NCI-H187 (cell line): ENCODE results near the gene CFAP43.

Experiments
- DNase-seq, 2 experiments: peaks; one replicate each; lab custom pipeline; 2025; lab: John Stamatoyannopoulos, UW

The CFAP43 gene

DNA sequence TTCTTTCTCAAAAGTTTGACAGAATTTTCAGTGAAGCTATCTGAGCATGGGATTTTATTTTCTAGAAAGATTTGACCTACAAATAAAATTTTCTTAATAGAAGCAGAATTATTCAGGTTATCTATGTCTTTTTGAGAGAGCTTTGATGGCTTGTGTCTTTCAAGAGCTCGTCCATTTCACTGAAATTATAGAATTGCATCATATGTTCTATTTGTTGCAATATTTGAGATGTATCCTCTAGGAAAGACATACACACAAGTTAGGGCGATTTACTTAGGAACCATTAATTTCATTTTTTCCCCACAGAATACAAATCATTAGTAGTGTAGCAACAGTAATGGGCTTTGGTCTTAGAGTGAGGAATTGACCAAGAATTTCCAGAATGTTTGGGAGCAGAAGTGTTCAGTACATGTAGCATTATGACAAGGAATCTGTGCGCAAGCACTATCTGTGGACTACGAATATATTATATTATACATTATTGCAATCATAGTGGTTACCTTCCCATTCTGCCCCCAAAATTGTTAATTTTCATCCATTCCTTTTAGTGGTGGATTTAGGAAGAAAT lies 133.7 kb downstream of the CFAP43 start:
- no peak for DNase-seq

DNA sequence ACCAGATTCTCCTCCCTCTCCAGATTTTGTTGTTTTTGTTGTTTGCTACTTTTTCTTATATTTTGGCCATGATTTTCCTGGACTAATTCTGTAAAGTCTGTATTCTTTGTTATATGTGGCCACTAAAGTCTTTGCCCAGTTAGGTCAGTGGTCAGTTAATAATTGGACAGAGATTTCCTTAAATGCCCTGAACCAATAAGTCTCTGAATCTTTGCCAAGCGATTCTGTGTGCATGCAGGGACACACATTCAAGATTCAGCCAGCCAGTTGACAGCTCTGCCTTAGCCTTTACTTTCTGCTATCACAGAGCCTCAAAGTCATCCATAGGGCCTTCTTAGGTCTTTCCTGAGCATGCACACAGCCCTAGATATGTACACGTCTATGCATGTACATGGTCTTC lies 135.5 kb downstream of the CFAP43 start:
- no peak for DNase-seq

DNA sequence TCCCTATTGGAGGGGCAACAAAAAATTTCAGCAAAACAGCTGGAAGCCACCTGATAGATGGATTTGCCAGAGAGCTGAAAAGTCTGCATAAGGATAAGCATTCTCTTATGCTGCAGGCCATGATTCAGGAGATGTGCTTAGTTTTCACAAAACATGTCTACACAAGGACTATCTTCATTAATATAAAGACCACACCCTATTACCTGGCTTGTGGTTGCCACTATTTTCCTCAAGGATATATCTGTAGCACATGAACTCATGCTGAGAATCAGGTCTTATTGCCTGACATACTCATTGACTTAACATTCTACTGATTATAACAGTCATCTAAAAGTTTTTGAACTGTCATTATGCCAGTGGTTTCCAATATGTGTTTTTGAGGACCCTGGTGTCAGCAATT lies 139.4 kb downstream of the CFAP43 start:
- no peak for DNase-seq

DNA sequence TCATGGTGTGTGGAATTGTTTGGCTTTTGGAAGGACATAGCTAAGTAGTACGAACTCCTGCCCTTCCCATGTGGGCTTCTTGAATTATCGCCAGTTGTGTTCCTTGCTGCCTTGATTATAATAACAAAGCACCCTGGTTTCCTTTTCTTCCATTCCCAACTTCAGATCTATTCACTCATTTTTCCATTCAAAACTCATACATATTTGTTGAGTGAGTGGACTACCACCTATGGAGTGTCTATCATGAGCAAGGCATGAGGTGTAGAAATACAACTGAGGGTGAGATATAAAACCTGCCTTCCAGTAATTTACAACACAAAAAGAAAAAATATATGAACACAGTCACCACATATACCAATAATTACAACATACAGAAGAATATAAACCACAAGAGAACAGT lies 141.6 kb downstream of the CFAP43 start:
- no peak for DNase-seq

DNA sequence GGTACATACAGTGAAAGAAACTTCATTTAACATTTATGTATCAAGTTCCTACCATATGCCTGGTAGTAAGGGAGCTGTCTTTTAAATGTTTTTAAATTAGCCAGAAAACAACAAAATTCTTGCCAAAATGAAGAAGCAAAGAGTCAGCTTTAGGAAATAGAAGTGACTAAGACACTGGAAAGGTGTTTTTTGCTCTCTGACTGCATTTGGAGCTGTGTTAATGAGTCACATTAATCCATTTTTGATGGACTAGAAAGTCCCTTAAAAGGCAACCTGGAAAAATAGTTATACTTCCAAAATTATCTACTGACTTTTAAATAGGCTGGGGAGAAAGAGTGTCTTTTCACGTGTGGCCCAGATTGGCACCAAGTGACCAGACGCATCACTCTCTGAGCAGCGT lies 142.5 kb downstream of the CFAP43 start:
- DNase-seq, result no peak

DNA sequence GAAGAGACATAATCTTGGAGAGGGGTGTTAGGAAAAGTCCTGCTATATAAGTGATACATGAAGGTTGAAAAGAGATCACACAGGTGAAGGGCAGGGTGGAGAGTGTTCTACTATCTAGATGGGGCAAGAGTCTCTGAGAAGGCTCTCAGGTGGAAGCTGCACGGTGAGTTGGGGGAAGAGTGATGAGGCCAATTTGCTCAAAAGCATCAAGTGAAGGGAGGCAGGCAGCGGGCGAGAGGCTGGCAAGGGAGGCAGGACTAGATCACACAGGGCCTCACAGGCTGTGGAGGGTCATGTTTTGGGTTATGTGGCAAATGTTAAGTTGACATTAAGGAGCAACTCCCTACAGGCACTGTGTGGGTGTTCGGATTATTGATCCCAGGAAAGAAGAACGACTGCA lies 143.9 kb downstream of the CFAP43 start:
- no peak for DNase-seq

DNA sequence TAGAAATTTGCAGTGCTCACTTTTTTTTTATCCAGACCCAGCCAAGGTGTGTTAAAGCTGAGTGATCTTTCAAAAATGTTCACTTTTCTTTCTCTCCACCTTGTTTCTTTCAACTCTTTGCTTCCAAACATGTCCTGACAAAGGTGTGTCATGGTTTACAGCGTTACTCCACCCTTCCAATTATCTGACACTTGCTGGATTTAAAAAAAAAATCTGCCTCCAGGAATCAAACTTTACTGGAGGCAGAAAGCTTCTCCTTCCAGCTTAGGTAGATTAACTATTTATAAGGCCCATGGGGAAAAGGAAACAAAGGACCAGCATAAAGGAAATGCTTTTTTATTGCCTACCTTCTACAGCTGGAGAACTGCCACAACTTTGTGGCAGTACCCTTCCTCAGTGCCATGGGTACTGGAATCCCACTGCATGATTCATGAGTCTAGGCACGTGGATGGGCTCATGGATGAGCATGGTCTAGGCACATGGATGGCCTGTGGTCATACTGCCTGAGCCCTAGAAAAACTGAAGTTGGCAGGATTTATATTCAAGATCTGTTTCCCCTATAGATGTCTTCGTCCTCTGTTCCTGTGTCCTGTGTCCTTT lies 146.3 kb downstream of the CFAP43 start, which contains the start of gene COL17A1:
COL17A1 (minus strand) TSS at position 80 of the 600 bp plus-strand sequence. CDS start 5,207 bp downstream, outside the sequence.
- no peak for DNase-seq

DNA sequence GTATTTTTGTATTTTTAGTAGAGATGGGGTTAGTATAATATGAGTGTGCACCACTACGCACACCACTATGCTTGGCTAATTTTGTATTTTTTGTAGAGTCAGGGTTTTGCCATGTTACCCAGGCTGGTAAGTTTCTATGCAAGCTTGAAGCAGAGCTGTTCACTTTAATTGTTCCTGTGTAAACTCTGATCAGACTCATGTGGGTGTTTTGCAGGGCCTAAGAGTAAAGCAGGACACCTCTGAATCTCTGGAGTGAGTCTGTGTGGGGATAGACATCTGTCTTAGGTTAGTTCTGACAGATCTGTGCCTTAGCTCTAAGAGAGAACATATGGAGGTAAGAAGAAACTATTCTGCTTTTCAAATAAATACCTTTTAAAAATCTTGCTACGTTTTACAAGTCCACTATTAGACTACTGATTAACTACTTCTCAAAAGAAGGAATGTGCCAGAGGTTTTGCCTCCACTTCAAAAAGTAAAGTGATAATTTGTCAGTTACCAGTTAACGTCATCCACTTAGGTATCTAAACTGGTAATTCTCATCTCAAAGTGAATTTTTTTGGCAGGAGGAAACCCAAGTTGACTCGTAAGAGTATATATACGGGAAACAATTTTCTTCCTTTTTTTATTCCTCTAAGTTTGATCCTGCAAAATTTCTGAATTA lies 147.6 kb downstream of the CFAP43 start:
- DNase-seq, result no peak

DNA sequence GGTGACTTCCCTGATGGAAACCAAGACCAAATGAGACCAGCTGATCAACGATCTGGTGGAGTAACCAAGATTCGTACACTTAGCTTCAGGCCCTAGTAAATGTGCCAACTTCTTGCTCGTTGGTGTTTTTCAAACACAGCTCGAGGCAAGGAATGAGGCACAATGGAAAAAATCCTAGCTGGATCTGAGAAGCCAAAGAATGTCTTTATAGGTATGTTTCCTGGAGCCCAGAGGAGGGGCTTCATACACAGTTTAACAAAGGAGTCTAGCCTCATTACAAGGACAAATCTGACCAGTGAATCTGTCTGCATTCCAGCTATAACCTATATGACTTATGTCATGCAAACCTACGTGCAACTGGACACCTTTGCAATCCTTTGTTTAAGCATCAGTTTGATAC lies 150.2 kb downstream of the CFAP43 start:
- no peak for DNase-seq

DNA sequence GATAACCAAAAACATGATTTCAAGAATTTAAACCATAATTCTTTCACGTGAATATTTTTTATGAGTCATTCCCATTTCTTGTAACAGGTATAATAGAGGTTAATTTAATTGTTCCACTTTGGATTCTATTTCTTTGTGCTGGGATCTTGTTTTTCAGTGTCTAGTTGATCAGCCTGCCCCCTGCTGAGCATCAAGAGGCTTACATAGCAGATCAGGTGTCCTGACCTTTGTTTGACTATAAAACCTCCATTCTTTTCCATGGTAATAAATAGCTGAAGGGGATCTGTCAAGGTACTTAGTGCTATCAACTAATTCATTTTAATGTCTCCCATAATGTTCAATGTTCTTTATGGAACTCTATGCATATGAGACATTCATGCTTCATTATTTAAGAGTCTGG lies 151.4 kb downstream of the CFAP43 start:
- DNase-seq, result no peak
